ENCODE measurements around the gene DHRS7B. TPM values are rescaled to one million over a fixed set of nuclear protein-coding genes. Genes with fewer than 3 reads are reported as not detected.

DHRS7B gene
- total RNA-seq, 1 donor from 2014 or later = 28.2 TPM

DNA sequence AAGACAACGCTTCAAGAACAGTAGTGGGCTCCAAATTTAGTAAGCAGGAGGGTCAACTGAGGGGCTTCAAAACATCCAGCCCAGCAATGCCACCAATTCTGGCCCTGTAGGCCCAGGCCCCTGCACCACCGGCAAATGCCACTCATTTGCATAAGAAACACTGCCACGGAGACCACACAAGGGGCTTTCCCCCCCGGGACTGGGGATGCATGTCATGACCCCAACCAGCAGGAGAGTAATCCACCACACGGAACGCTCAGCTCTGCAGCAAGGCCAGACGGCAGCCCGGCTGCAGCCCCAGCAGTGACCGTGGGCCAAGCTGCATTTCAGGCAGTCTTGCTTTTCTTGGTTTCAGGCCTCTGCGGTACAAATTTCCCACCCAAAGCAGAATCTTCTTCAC, 73.1 kb downstream of the DHRS7B start:
- Histone ChIP-seq H3K36me3 (ENCODE audit: control insufficient read depth, insufficient read depth, low read length) (no peaks in the 10 kb centered on the region), H3K27me3 (ENCODE audit: control insufficient read depth, insufficient read depth, low read length) (no peaks in the 10 kb centered on the region), H3K4me3 (ENCODE audit: low read depth, low read length) (no peak overlapping the region)
- DNase-seq (ENCODE audit: low read depth) = no peak
- TF ChIP-seq CTCF (IDR thresholded peaks at IDR 0.05; ENCODE audit: insufficient read depth, low read length, poor library complexity, severe bottlenecking) = no peak

GRCh38 chr17:21200590-21201297, 74.0 kb downstream of the DHRS7B start:
- no peak for DNase-seq (ENCODE audit: low read depth)
- Histone ChIP-seq H3K4me3 (ENCODE audit: low read depth, low read length) (no peak overlapping the region), H3K36me3 (ENCODE audit: control insufficient read depth, insufficient read depth, low read length) (no peaks in the 10 kb centered on the region), H3K27me3 (ENCODE audit: control insufficient read depth, insufficient read depth, low read length) (no peaks in the 10 kb centered on the region)
- TF ChIP-seq CTCF (IDR thresholded peaks at IDR 0.05; ENCODE audit: insufficient read depth, low read length, poor library complexity, severe bottlenecking) = no peak

- no peak for TF ChIP-seq CTCF (IDR thresholded peaks at IDR 0.05; ENCODE audit: insufficient read depth, low read length, poor library complexity, severe bottlenecking)
Measured at GRCh38 chr17:21201298-21201595, 74.5 kb downstream of the DHRS7B start.

DNA sequence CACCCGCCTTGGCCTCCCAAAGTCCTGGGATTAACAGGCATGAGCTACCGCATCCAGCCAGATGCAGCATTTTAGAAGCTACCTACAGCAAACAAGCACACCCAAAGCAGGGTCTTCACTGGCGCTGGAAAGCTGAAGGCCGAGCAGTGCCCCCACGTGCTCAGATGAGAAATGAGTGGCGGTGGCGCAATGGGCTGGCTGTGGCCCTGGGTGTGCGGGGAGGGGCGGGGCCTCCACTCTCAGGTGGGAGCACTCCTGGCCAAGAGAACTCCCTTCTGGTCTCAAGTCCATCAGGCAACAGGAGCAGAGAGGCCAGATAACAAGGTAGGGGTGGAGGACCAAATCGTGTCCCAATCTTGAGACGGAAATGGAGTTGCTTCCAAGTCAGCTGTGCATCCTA, 75.1 kb downstream of the DHRS7B start:
- no peak for DNase-seq (ENCODE audit: low read depth)
- Histone ChIP-seq H3K36me3 (ENCODE audit: control insufficient read depth, insufficient read depth, low read length) (no peaks in the 10 kb centered on the region), H3K27me3 (ENCODE audit: control insufficient read depth, insufficient read depth, low read length) (no peaks in the 10 kb centered on the region), H3K4me3 (ENCODE audit: low read depth, low read length) (no peak overlapping the region)
- TF ChIP-seq CTCF (IDR thresholded peaks at IDR 0.05; ENCODE audit: insufficient read depth, low read length, poor library complexity, severe bottlenecking) = no peak

More at GRCh38 chr17:21201298-21201595, 74.5 kb downstream of the DHRS7B start:
- no peak for DNase-seq (ENCODE audit: low read depth)
- Histone ChIP-seq H3K36me3 (ENCODE audit: control insufficient read depth, insufficient read depth, low read length) (no peaks in the 10 kb centered on the region), H3K27me3 (ENCODE audit: control insufficient read depth, insufficient read depth, low read length) (no peaks in the 10 kb centered on the region), H3K4me3 (ENCODE audit: low read depth, low read length) (no peak overlapping the region)

GRCh38 chr17:21202512-21202911, 75.7 kb downstream of the DHRS7B start:
- no peaks in the 10 kb centered on the region for H3K27me3 ChIP-seq (ENCODE audit: control insufficient read depth, insufficient read depth, low read length)
- H3K36me3 ChIP-seq (ENCODE audit: control insufficient read depth, insufficient read depth, low read length) = no peaks in the 10 kb centered on the region
- H3K4me3 ChIP-seq (ENCODE audit: low read depth, low read length) = no peak overlapping the region
- no peak for TF ChIP-seq CTCF (IDR thresholded peaks at IDR 0.05; ENCODE audit: insufficient read depth, low read length, poor library complexity, severe bottlenecking)
- DNase-seq (ENCODE audit: low read depth) = no peak

DNA sequence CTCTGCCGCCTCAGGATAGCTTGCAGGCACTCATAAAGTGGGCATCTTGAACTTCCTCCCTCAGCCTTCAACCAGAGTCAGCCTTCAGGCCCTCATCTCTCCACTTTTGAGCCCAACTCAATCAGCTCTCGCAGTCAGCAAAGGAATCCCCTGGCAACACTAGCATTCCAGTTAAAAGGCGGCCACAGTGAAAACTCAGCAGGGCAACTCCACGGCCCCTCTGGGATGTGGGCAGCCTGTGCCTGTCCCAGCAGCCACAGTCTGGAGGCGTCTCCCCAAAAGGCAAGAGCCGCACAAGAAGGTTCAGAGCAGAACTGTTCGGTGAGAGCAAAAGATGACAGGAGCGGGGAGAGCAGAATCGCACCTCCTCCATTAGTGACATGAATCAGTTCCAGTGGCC, 78.2 kb downstream of the DHRS7B start:
- DNase-seq (ENCODE audit: low read depth) = no peak
- Histone ChIP-seq H3K4me3 (ENCODE audit: low read depth, low read length) (no peak overlapping the region), H3K27me3 (ENCODE audit: control insufficient read depth, insufficient read depth, low read length) (no peaks in the 10 kb centered on the region), H3K36me3 (ENCODE audit: control insufficient read depth, insufficient read depth, low read length) (no peaks in the 10 kb centered on the region)
- TF ChIP-seq CTCF (IDR thresholded peaks at IDR 0.05; ENCODE audit: insufficient read depth, low read length, poor library complexity, severe bottlenecking) = no peak

All from kidney epithelial cell (primary cell).